Activated T-cell treated with anti-CD3 and anti-CD28 coated beads, Interleukin-2, amount 50 U/mL, for 1 hour (primary cell): Measurements from ENCODE around the gene MAP3K5.
"Not testable (repeated sequence)": the region's sequence is repeated elsewhere in the genome, so short reads cannot be mapped to it uniquely, and the experiment has no call there.

Source experiments
- DNase-seq: peaks from one replicate; pipeline ENCODE4 v3.0.0-alpha.2; 2020

MAP3K5 gene

GRCh38 chr6:136792410-136793262 is at the start of gene MAP3K5:
Gene MAP3K5 (minus strand): TSS chr6:136792477. CDS start chr6:136792157, 320 bp downstream.
- DNase-seq: peak; percentile 98

- DNase-seq: no peak
Measured at GRCh38 chr6:136840276-136841001, 48.2 kb upstream of the MAP3K5 start.

- DNase-seq: no peak
Measured at GRCh38 chr6:136831873-136832562, 39.7 kb upstream of the MAP3K5 start.

- DNase-seq: no peak
Measured at GRCh38 chr6:136826216-136826615, 33.9 kb upstream of the MAP3K5 start.

GRCh38 chr6:136823128-136823660 is 30.9 kb upstream of the MAP3K5 start:
- no peak for DNase-seq

- peak; percentile 90 for DNase-seq
Measured at GRCh38 chr6:136822376-136823127, 30.3 kb upstream of the MAP3K5 start, which contains the start of gene PEX7. Gene PEX7 (plus strand): TSS chr6:136822592. CDS start chr6:136822666, 74 bp downstream.

GRCh38 chr6:136822046-136822375 is 29.7 kb upstream of the MAP3K5 start:
- no peak for DNase-seq

GRCh38 chr6:136820561-136820960 is 28.3 kb upstream of the MAP3K5 start:
- no peak for DNase-seq

- no peak for DNase-seq
Measured at GRCh38 chr6:136816656-136817055, 24.4 kb upstream of the MAP3K5 start.

- DNase-seq: not testable (repeated sequence)
Measured at GRCh38 chr6:136815608-136816007, 23.3 kb upstream of the MAP3K5 start.

- no peak for DNase-seq
Measured at GRCh38 chr6:136812174-136812573, 19.9 kb upstream of the MAP3K5 start.

- no peak for DNase-seq
Measured at GRCh38 chr6:136811272-136811671, 19.0 kb upstream of the MAP3K5 start.

GRCh38 chr6:136809091-136809860 is 17.0 kb upstream of the MAP3K5 start:
- no peak for DNase-seq

GRCh38 chr6:136803608-136804007 is 11.3 kb upstream of the MAP3K5 start:
- DNase-seq: no peak

- no peak for DNase-seq
Measured at GRCh38 chr6:136801581-136801980, 9.3 kb upstream of the MAP3K5 start.

- no peak for DNase-seq
Measured at GRCh38 chr6:136798044-136798443, 5.8 kb upstream of the MAP3K5 start.

GRCh38 chr6:136795996-136796395 is 3.7 kb upstream of the MAP3K5 start:
- no peak for DNase-seq

GRCh38 chr6:136795386-136795785 is 3.1 kb upstream of the MAP3K5 start:
- DNase-seq: no peak

GRCh38 chr6:136793363-136793762 is 1.1 kb upstream of the MAP3K5 start:
- DNase-seq: no peak

- DNase-seq: no peak
Measured at GRCh38 chr6:136792095-136792409, 225 bp downstream of the MAP3K5 start.

- DNase-seq: peak; percentile 58
Measured at GRCh38 chr6:136791296-136792094, 782 bp downstream of the MAP3K5 start.
